IMR-90 (cell line): ENCODE results near the gene MAPKAPK2. TPM values are rescaled to one million over a fixed set of nuclear protein-coding genes. Genes with fewer than 3 reads are reported as not detected.

Experiments used
- ATAC-seq: fragments of 200-7000 bp; cut with Tn5 transposase; 2 replicates; pipeline ENCODE4 v1.9.1; 2020; ENCODE audit warnings: low read depth, mild to moderate bottlenecking, moderate library complexity
- BruUV-seq: library from RNA; stranded (reverse); fragments of 400-500 nt; replicated peaks from 2 replicates; lab custom pipeline; 2021; lab: Mats Ljungman, UMichigan
- CTCF ChIA-PET: fragments of 300-600 bp; formaldehyde crosslinking; extraction: SDS; loops from one replicate; lab custom pipeline; 2021; ENCODE audit warnings: antibody characterized with exemption; lab: Yijun Ruan, JAX
- POLR2A ChIA-PET: fragments of 300-600 bp; sonication (Branson Sonifier 250); formaldehyde crosslinking; loops from one replicate; lab custom pipeline; 2022; ENCODE audit warnings: antibody characterized with exemption; ENCODE audit not compliant: unreplicated experiment; lab: Charles Lee
- DNase-seq: peaks from one replicate; pipeline ENCODE4 v3.0.0; 2013
- H2AFZ ChIP-seq: replicated peaks from 2 replicates; pipeline ENCODE3; 2013; ENCODE audit warnings: low read length, mild to moderate bottlenecking; ENCODE audit not compliant: poor library complexity
- H2AK5ac ChIP-seq: 2 replicates; pipeline ENCODE4 v1.6.1; 2013; ENCODE audit warnings: low read depth, low read length, inconsistent platforms
- H2AK9ac ChIP-seq: replicated peaks from 2 replicates; pipeline ENCODE3; 2013; ENCODE audit warnings: mild to moderate bottlenecking, low read depth, low read length, moderate library complexity; ENCODE audit not compliant: poor library complexity
- H2BK120ac ChIP-seq: 2 replicates; pipeline ENCODE4 v1.6.1; 2013; ENCODE audit warnings: low read depth, low read length, inconsistent platforms
- H2BK15ac ChIP-seq: 3 replicates; pipeline ENCODE4 v1.6.1; 2013; ENCODE audit warnings: low read depth, low read length, inconsistent platforms
- H2BK20ac ChIP-seq: 2 replicates; pipeline ENCODE4 v1.6.1; 2013; ENCODE audit warnings: low read depth, mild to moderate bottlenecking, inconsistent platforms, low read length, moderate library complexity
- H2BK5ac ChIP-seq: 2 replicates; pipeline ENCODE4 v1.6.1; 2013; ENCODE audit warnings: mild to moderate bottlenecking, low read depth, low read length, inconsistent platforms; ENCODE audit not compliant: poor library complexity, severe bottlenecking
- H3K14ac ChIP-seq: replicated peaks from 2 replicates; pipeline ENCODE4 v1.6.1; 2013; ENCODE audit warnings: low read depth, low read length, inconsistent platforms
- H3K18ac ChIP-seq: 2 replicates; pipeline ENCODE4 v1.6.1; 2013; ENCODE audit warnings: low read depth, low read length, control low read depth
- H3K23ac ChIP-seq: 2 replicates; pipeline ENCODE4 v1.6.1; 2013; ENCODE audit warnings: low read depth, low read length, inconsistent platforms
- H3K27ac ChIP-seq: 2 replicates; pipeline ENCODE4 v1.5.1; 2013; ENCODE audit warnings: mild to moderate bottlenecking, control low read depth, low read length; ENCODE audit not compliant: insufficient read depth
- H3K27me3 ChIP-seq: 2 replicates; pipeline ENCODE4 v1.6.1; 2013; ENCODE audit warnings: low read length; ENCODE audit not compliant: control insufficient read depth, insufficient read depth
- H3K36me3 ChIP-seq: 2 replicates; pipeline ENCODE4 v1.6.1; 2013; ENCODE audit warnings: low read length, mixed read lengths; ENCODE audit not compliant: control insufficient read depth, insufficient read depth
- H3K4ac ChIP-seq: 2 replicates; pipeline ENCODE4 v1.6.1; 2013; ENCODE audit warnings: low read depth, low read length, inconsistent platforms
- H3K4me1 ChIP-seq: 2 replicates; pipeline ENCODE4 v1.6.1; 2013; ENCODE audit warnings: low read length, mixed read lengths; ENCODE audit not compliant: control insufficient read depth, insufficient read depth
- H3K4me2 ChIP-seq: 2 replicates; pipeline ENCODE4 v1.6.1; 2013; ENCODE audit warnings: low read depth, mild to moderate bottlenecking, control low read depth, low read length, moderate library complexity
- H3K4me3 ChIP-seq: 2 replicates; pipeline ENCODE4 v1.5.1; 2013; ENCODE audit warnings: low read depth, mild to moderate bottlenecking, control low read depth, low read length, moderate library complexity; ENCODE audit not compliant: insufficient read depth
- H3K56ac ChIP-seq: 2 replicates; pipeline ENCODE4 v1.6.1; 2013; ENCODE audit warnings: low read length, inconsistent platforms; ENCODE audit not compliant: insufficient read depth; ENCODE audit errors: extremely low read depth
- H3K79me1 ChIP-seq, 2 experiments: 2 replicates each; pipeline ENCODE4 v1.6.1; 2013; ENCODE audit warnings: low read length in 2 of 2, inconsistent platforms in 1 of 2, low read depth in 1 of 2
- H3K9ac ChIP-seq: 2 replicates; pipeline ENCODE4 v1.6.1; 2013; ENCODE audit warnings: low read depth, low read length, control low read depth
- H3K9me1 ChIP-seq: 2 replicates; pipeline ENCODE4 v1.6.1; 2013; ENCODE audit warnings: low read length, inconsistent platforms; ENCODE audit not compliant: insufficient read depth
- H3K9me3 ChIP-seq: 2 replicates; pipeline ENCODE4 v1.6.1; 2013; ENCODE audit warnings: low read length; ENCODE audit not compliant: control insufficient read depth, insufficient read depth
- H4K20me1 ChIP-seq: 2 replicates; pipeline ENCODE4 v1.6.1; 2013; ENCODE audit warnings: low read length, inconsistent platforms; ENCODE audit not compliant: insufficient read depth
- H4K5ac ChIP-seq: 2 replicates; pipeline ENCODE4 v1.6.1; 2013; ENCODE audit warnings: mild to moderate bottlenecking, low read depth, low read length, control low read depth
- H4K8ac ChIP-seq, 2 experiments: 2 replicates each; pipeline ENCODE4 v1.6.1; 2013; ENCODE audit warnings: low read depth in 2 of 2, low read length in 2 of 2, control low read depth in 1 of 2, inconsistent platforms in 1 of 2
- H4K91ac ChIP-seq: 2 replicates; pipeline ENCODE4 v1.6.1; 2013; ENCODE audit warnings: low read depth, low read length, inconsistent platforms; ENCODE audit not compliant: insufficient read depth
- CEBPB ChIP-seq: IDR thresholded peaks from 2 replicates; pipeline ENCODE4 v1.6.1; 2012; ENCODE audit warnings: low read depth, low read length, improper control_type of control experiment
- FOS ChIP-seq: fragments of 150-350 bp; IDR thresholded peaks from 2 replicates; pipeline ENCODE4 v1.6.1; 2016; ENCODE audit warnings: low read depth, low read length
- MAZ ChIP-seq: IDR thresholded peaks from 2 replicates; pipeline ENCODE4 v1.6.1; 2012; ENCODE audit warnings: low read depth, mild to moderate bottlenecking, low read length, improper control_type of control experiment, moderate library complexity, borderline replicate concordance
- MXI1 ChIP-seq: IDR thresholded peaks from 2 replicates; pipeline ENCODE4 v1.6.1; 2012; ENCODE audit warnings: low read depth, mild to moderate bottlenecking, low read length, moderate library complexity, borderline replicate concordance
- POLR2A ChIP-seq: IDR thresholded peaks from 2 replicates; pipeline ENCODE4 v1.6.1; 2012; ENCODE audit warnings: mild to moderate bottlenecking, low read depth, low read length
- RCOR1 ChIP-seq: IDR thresholded peaks from 2 replicates; pipeline ENCODE4 v1.6.1; 2012; ENCODE audit warnings: mild to moderate bottlenecking, low read length, improper control_type of control experiment; ENCODE audit not compliant: insufficient replicate concordance
- WGBS, 2 experiments: methylation state at CpG; one replicate each; pipeline versions ENCODE4 v1.1.5 to v1.1.7; 2013; ENCODE audit warnings: missing lambda C conversion rate in 2 of 2; ENCODE audit not compliant: insufficient read length in 1 of 2; ENCODE audit errors: extremely low coverage in 2 of 2; 5-methylcytosine and 5-hydroxymethylcytosine counted together
- dilution Hi-C: fragments of 300-500 bp; cut with HindIII; formaldehyde crosslinking; loops from one replicate; pipeline ENCODE4 v1.14.3; 2018; ENCODE audit warnings: low sequenced_read_pairs; ENCODE audit not compliant: unreplicated experiment
- in situ Hi-C: fragments of 300-500 bp; cut with MboI; formaldehyde crosslinking; loops from 3 replicates; pipeline ENCODE4 v1.14.3; 2019; ENCODE audit warnings: low sequenced_read_pairs, inconsistent platforms, mixed read lengths
- intact Hi-C: fragments of 100-400 bp; cut with micrococcal nuclease; formaldehyde crosslinking; loops from 2 replicates; pipeline ENCODE4 v1.10.0; 2022
- polyA plus RNA-seq, 3 experiments: library from polyadenylated mRNA; depleted of rRNA; stranded (reverse); fragments of >200 nt; gene quantifications; 2 replicates each; pipeline ENCODE4 v1.2.3, GENCODE V29; 2012; ENCODE audit warnings: low replicate concordance in 1 of 3
- total RNA-seq: library from RNA; depleted of rRNA; stranded (reverse); fragments of >200 nt; gene quantifications from 2 replicates; pipeline ENCODE4 v1.2.3, GENCODE V29; 2012
- TF ChIP-seq, protein P1 (sequence below): fragments of 150-350 bp; IDR thresholded peaks from 2 replicates; pipeline ENCODE4 v1.6.1; 2017; ENCODE audit warnings: mild to moderate bottlenecking, antibody characterized with exemption, low read length, low read depth
- TF ChIP-seq, protein P2 (sequence below): fragments of 150-350 bp; IDR thresholded peaks from 2 replicates; pipeline ENCODE4 v1.6.1; 2016; ENCODE audit warnings: low read depth, mild to moderate bottlenecking, low read length, moderate library complexity, borderline replicate concordance

MAPKAPK2 gene
- total and polyA plus RNA-seq, 2 of the 4 experiments (the other 2 are of a cell fraction): 56.5 to 66.4 TPM

DNA sequence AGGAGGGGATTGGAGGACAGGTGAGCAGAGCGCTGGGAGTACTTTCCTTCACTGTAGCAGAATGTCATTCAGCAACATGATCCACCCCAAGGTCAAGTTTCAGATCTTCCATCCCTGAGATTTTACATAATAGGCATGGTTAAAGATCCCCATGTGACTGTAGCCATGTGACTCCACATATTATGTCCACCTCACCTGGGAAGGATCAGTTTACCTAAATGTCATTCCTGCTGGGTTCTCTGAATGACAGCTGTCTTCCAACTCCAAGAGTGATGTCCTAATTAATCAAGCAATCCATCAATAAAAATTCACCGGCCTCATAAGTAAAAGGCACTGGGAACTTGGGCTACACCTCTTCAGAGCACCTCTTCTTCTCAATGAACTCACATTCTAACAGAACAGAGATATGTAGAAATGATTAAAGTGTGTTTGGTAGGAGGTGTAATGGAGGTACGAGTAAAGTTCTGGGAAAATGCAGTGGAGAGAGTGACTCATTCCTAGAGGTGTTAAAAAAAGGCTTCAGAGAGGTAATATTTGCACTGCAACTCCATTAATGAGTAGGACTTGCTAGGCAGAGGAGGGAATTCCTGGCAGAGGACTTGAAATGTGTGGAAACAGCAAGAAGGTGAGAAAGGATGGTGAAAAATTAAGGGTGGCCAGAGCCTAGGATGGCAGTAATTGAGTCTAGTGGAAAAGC, 22.2 kb upstream of the MAPKAPK2 start (continued):
- no peak for TF ChIP-seq MXI1

DNA sequence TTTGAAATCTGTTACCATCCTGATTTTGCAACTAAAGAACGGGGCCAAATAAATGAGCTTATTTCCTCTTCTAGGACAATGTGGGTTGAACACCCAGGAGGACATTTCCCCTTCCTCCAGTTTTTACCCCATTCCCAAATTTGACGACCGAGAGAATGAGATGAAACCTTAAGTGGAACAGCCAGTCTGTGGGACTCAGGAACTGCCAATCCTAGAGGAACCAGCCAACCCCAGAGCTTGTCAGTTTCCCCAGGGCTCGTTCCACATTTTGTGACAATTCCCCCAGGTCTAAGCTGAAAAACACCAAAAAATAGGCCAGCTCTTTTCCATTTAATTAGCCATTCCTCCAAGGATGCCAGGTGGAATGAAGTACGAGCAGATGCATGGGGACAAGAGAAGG, 21.3 kb upstream of the MAPKAPK2 start:
- TF ChIP-seq FOS (no peak), RCOR1 (no peak), POLR2A (no peak), MAZ (no peak), CEBPB (no peak)
- TF ChIP-seq, protein P1, sequence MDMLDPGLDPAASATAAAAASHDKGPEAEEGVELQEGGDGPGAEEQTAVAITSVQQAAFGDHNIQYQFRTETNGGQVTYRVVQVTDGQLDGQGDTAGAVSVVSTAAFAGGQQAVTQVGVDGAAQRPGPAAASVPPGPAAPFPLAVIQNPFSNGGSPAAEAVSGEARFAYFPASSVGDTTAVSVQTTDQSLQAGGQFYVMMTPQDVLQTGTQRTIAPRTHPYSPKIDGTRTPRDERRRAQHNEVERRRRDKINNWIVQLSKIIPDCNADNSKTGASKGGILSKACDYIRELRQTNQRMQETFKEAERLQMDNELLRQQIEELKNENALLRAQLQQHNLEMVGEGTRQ: no peak
- TF ChIP-seq, protein P2, sequence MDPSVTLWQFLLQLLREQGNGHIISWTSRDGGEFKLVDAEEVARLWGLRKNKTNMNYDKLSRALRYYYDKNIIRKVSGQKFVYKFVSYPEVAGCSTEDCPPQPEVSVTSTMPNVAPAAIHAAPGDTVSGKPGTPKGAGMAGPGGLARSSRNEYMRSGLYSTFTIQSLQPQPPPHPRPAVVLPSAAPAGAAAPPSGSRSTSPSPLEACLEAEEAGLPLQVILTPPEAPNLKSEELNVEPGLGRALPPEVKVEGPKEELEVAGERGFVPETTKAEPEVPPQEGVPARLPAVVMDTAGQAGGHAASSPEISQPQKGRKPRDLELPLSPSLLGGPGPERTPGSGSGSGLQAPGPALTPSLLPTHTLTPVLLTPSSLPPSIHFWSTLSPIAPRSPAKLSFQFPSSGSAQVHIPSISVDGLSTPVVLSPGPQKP: no peak
- Histone ChIP-seq H4K8ac (no peak overlapping the region), H3K56ac (no peak overlapping the region), H2BK15ac (no peak overlapping the region), H2AK9ac (no peak overlapping the region), H4K20me1 (peaks cover 3% of the 10 kb centered on the region; the same call in 1 of the 2 replicates), H3K4ac (no peak overlapping the region), H3K79me1 (no peaks in the 10 kb centered on the region), H3K23ac (no peak overlapping the region), H3K18ac (no peak overlapping the region), H3K4me1 (no peaks in the 10 kb centered on the region), H3K9ac (no peak overlapping the region), H3K9me1 (no peaks in the 10 kb centered on the region), H2AK5ac (no peak overlapping the region), H3K9me3 (no peaks in the 10 kb centered on the region), H3K4me2 (no peak overlapping the region), H3K4me3 (no peak overlapping the region), H3K36me3 (no peaks in the 10 kb centered on the region), H2BK120ac (no peak overlapping the region), H3K14ac (no peak overlapping the region), H2BK5ac (no peak overlapping the region), H2BK20ac (no peak overlapping the region), H3K27ac (no peak overlapping the region), H4K91ac (no peak overlapping the region), H3K27me3 (peaks cover 26% of the 10 kb centered on the region), H2AFZ (no peak overlapping the region), H4K5ac (no peak overlapping the region)
- ChIA-PET CTCF (interaction anchor here (0.6 to 2.9 kb wide), 16 partner anchors 10 to 319 kb away, joined by 3 to 37 read pairs (median 5); partner anchors contain the start of genes DYRK3 and EIF2D), POLR2A (interaction anchor here (0.6 kb wide), 1 partner anchor 250 kb away, joined by 9 read pairs; no protein-coding TSS in a partner anchor)
- in situ Hi-C loops: loop anchor here (5.0 to 10.0 kb wide), 2 partner anchors 36 to 179 kb away; no protein-coding TSS in a partner anchor
- BruUV-seq: no TSS peak
- WGBS, 2 experiments: 0% methylated on average over 1 of the region's 5 CpGs; no CpG with 5 or more reads in 1 of the 2 experiments
- dilution Hi-C loops: no loop called here
- ATAC-seq (no peak), DNase-seq (no peak)
- intact Hi-C loops: no loop called here
